Keratinocyte (primary cell): ENCODE data around the gene CD47. TPM values are rescaled to one million over a fixed set of nuclear protein-coding genes. Genes with fewer than 3 reads are reported as not detected.

Experiments used
- DNase-seq: peaks from one replicate; pipeline ENCODE4 v3.0.0-alpha.2; 2011; ENCODE audit warnings: low read depth, missing footprints, low spot score
- FAIRE-seq: peaks from 2 replicates; lab custom pipeline; 2011; peaks lifted over from hg19 to GRCh38; lab: Jason Lieb, UNC
- H2AFZ ChIP-seq: 2 replicates; pipeline ENCODE4 v1.6.0; 2012; ENCODE audit warnings: low read length, control low read depth, inconsistent platforms; ENCODE audit not compliant: control insufficient read depth
- H3K27ac ChIP-seq: 2 replicates; pipeline ENCODE4 v1.5.1; 2011; ENCODE audit warnings: low read length; ENCODE audit not compliant: control insufficient read depth, insufficient read depth
- H3K27me3 ChIP-seq: 3 replicates; pipeline ENCODE4 v1.6.0; 2011; ENCODE audit warnings: low read length; ENCODE audit not compliant: control insufficient read depth, insufficient read depth; ENCODE audit errors: extremely low read depth
- H3K36me3 ChIP-seq, 2 experiments: 2 replicates in 1 of 2; 3 replicates in 1 of 2; pipeline ENCODE4 v1.5.1; 2011; ENCODE audit warnings: low read length in 2 of 2, mild to moderate bottlenecking in 1 of 2; ENCODE audit not compliant: control insufficient read depth in 2 of 2, insufficient read depth in 2 of 2; ENCODE audit errors: extremely low read depth in 1 of 2
- H3K4me1 ChIP-seq: 3 replicates; pipeline ENCODE4 v1.5.1; 2011; ENCODE audit warnings: low read length; ENCODE audit not compliant: control insufficient read depth, insufficient read depth; ENCODE audit errors: extremely low read depth
- H3K4me2 ChIP-seq: 3 replicates; pipeline ENCODE4 v1.6.0; 2011; ENCODE audit warnings: low read depth, low read length; ENCODE audit not compliant: control insufficient read depth, insufficient read depth; ENCODE audit errors: extremely low read depth
- H3K4me3 ChIP-seq, 3 experiments: fragments of 200-600 bp in 1 of 3; sonication (generic) in 1 of 3; 2 replicates in 2 of 3; 3 replicates in 1 of 3; pipeline ENCODE4 v1.5.1; 2011 to 2016; ENCODE audit warnings: low read length in 3 of 3, mild to moderate bottlenecking in 3 of 3, control low read depth in 2 of 3, inconsistent platforms in 1 of 3, low read depth in 1 of 3, mixed read lengths in 1 of 3, mixed run types in 1 of 3, moderate library complexity in 1 of 3; ENCODE audit not compliant: control insufficient read depth in 2 of 3, insufficient read depth in 2 of 3; ENCODE audit errors: extremely low read depth in 1 of 3
- H3K79me2 ChIP-seq: 2 replicates; pipeline ENCODE4 v1.6.0; 2012; ENCODE audit warnings: low read length; ENCODE audit not compliant: control insufficient read depth, insufficient read depth
- H3K9ac ChIP-seq: 3 replicates; pipeline ENCODE4 v1.6.0; 2011; ENCODE audit warnings: low read length; ENCODE audit not compliant: control insufficient read depth, insufficient read depth; ENCODE audit errors: extremely low read depth
- H3K9me1 ChIP-seq: 3 replicates; pipeline ENCODE4 v1.6.0; 2011; ENCODE audit warnings: low read length; ENCODE audit not compliant: control insufficient read depth, insufficient read depth; ENCODE audit errors: extremely low read depth
- H3K9me3 ChIP-seq: 2 replicates; pipeline ENCODE4 v1.5.1; 2012; ENCODE audit warnings: low read depth, low read length; ENCODE audit not compliant: control insufficient read depth
- H4K20me1 ChIP-seq: 3 replicates; pipeline ENCODE4 v1.6.0; 2011; ENCODE audit warnings: low read length; ENCODE audit not compliant: control insufficient read depth, insufficient read depth; ENCODE audit errors: extremely low read depth
- CTCF ChIP-seq, 3 experiments: IDR thresholded peaks in 1 of 3; conservative IDR thresholded peaks in 1 of 3; optimal IDR thresholded peaks in 1 of 3; 2 replicates in 2 of 3; 3 replicates in 1 of 3; pipeline versions ENCODE3 to v1.5.1; 2011; ENCODE audit warnings: low read length in 3 of 3, mild to moderate bottlenecking in 3 of 3, moderate library complexity in 2 of 3, control low read depth in 1 of 3, inconsistent platforms in 1 of 3; ENCODE audit not compliant: insufficient read depth in 2 of 3; ENCODE audit errors: extremely low read depth in 1 of 3
- EZH2 ChIP-seq: IDR thresholded peaks from one replicate; pipeline ENCODE4 v1.6.1; 2012; ENCODE audit warnings: inconsistent platforms, mild to moderate bottlenecking, low read length, moderate library complexity
- dilution Hi-C: fragments of 300-500 bp; cut with MboI; formaldehyde crosslinking; loops from one replicate; pipeline ENCODE4 v1.7.0; 2020; ENCODE audit warnings: low sequenced_read_pairs; ENCODE audit not compliant: extremely low pct_ligation_motif_present
- polyA plus RNA-seq, 5 experiments: library from polyadenylated mRNA; depleted of rRNA in 3 of 5; stranded (reverse) in 3 of 5; stranded (forward) in 1 of 5; unstranded in 1 of 5; fragments of >200 nt; gene quantifications; 1 replicate in 1 of 5; 2 replicates in 3 of 5; 3 replicates in 1 of 5; pipeline versions ENCODE4 v1.2.1 to v1.2.3, GENCODE V29; 2011 to 2012; ENCODE audit warnings: missing spikeins in 2 of 5, low read depth in 1 of 5, low replicate concordance in 1 of 5

The CD47 gene
- polyA plus RNA-seq, 1 donor (not counting 4 experiments of a cell fraction or from before 2014, with no cell fraction given), result 96.5 TPM

- H3K9me1 ChIP-seq, result no peaks in the 10 kb centered on the region
- H2AFZ ChIP-seq, result no peak overlapping the region
- H3K27me3 ChIP-seq, result no peaks in the 10 kb centered on the region
- H3K36me3 ChIP-seq, result peaks cover 10 to 13% of the 10 kb centered on the region in 2 experiments
- H3K4me3 ChIP-seq, result no peak overlapping the region
- no peaks in the 10 kb centered on the region for H4K20me1 ChIP-seq
- no peaks in the 10 kb centered on the region for H3K9me3 ChIP-seq
- DNase-seq (no peak), FAIRE-seq (no peak)
- dilution Hi-C loops, result no loop called here
- no peak overlapping the region for H3K27ac ChIP-seq
- peaks cover 1% of the 10 kb centered on the region for H3K79me2 ChIP-seq
- H3K4me1 ChIP-seq, result no peaks in the 10 kb centered on the region
- no peak overlapping the region for H3K9ac ChIP-seq
- TF ChIP-seq CTCF (optimal IDR thresholded peaks at IDR 0.05 in 1 of 3, IDR thresholded peaks at IDR 0.05 in 1 of 3, conservative IDR thresholded peaks at IDR 0.05 in 1 of 3; ENCODE audit: extremely low read depth in 1 of 3, insufficient read depth in 2 of 3, low read length in 3 of 3) (no peak), EZH2 (no peak)
- no peak overlapping the region for H3K4me2 ChIP-seq
These were observed 30.5 kb downstream of the CD47 start for GRCh38 chr3:108060331-108060730.

- Histone ChIP-seq H3K79me2 (peaks cover 1% of the 10 kb centered on the region), H3K9ac (no peak overlapping the region), H3K27ac (no peak overlapping the region), H3K27me3 (no peaks in the 10 kb centered on the region), H3K4me1 (no peaks in the 10 kb centered on the region), H3K4me2 (no peak overlapping the region), H3K4me3 (no peak overlapping the region), H3K9me3 (no peaks in the 10 kb centered on the region), H3K9me1 (no peaks in the 10 kb centered on the region), H4K20me1 (no peaks in the 10 kb centered on the region), H3K36me3 (peaks cover 8 to 12% of the 10 kb centered on the region in 2 experiments), H2AFZ (no peak overlapping the region)
- no peak for TF ChIP-seq EZH2
- no peak for TF ChIP-seq CTCF (optimal IDR thresholded peaks at IDR 0.05 in 1 of 3, IDR thresholded peaks at IDR 0.05 in 1 of 3, conservative IDR thresholded peaks at IDR 0.05 in 1 of 3; ENCODE audit: extremely low read depth in 1 of 3, insufficient read depth in 2 of 3, low read length in 3 of 3)
- FAIRE-seq, result no peak
- no peak for DNase-seq
- dilution Hi-C loops, result no loop called here
These were observed 34.9 kb downstream of the CD47 start for GRCh38 chr3:108055931-108056330.
